NCI-H146 treated with DMSO at 0.1 percent for 48 hours (cell line): ENCODE results near the gene FAM120A.
"Not testable (repeated sequence)": the region's sequence is repeated elsewhere in the genome, so short reads cannot be mapped to it uniquely, and the experiment has no call there.

Experiments
- DNase-seq: peaks from one replicate; lab custom pipeline; 2025; ENCODE audit not compliant: unreplicated experiment; lab: John Stamatoyannopoulos, UW

FAM120A gene

DNA sequence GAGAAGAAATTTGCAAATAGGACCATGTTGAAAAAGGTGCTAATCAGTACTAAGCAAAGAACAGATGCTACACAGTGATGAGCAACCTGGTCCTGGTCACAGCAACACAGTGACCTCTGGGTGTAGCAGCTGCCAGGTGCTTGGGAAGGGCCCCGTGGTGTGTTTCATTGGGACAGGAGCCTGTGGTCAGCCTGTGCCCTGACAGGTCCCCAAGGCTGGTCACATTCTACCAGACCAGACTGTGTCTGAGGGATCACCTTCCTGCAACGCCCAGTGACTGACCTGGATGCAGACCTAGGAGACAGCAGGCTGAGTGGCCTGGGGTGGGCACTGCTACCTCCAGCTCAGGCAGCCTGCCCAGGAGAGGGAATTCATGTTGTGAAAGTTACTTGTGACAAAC, 56.7 kb downstream of the FAM120A start:
- no peak for DNase-seq

DNA sequence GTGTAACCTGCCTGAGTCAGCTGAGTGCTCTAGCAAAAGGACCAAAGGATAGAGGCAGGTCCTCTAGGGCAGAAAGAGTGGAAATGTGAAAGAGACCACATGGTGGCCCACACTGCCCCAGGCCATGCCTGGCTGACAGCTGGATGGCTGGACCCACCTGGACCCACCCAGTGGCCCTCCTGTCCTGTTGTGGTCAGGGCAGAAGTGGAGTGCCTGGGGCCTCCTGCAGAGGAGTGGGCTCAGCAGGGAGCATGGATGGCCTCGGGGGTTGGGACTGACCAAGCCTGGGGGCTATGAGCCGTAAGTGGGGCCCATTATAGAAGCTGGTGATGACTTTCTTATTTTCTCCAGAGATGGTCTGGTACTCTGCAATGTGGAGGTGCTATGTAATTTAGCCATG, 57.6 kb downstream of the FAM120A start:
- DNase-seq, result peak; percentile 47

- no peak for DNase-seq
These were observed 58.6 kb downstream of the FAM120A start for GRCh38 chr9:93510041-93510440.

- DNase-seq, result not testable (repeated sequence)
These were observed 59.7 kb downstream of the FAM120A start for GRCh38 chr9:93511228-93511627.

DNA sequence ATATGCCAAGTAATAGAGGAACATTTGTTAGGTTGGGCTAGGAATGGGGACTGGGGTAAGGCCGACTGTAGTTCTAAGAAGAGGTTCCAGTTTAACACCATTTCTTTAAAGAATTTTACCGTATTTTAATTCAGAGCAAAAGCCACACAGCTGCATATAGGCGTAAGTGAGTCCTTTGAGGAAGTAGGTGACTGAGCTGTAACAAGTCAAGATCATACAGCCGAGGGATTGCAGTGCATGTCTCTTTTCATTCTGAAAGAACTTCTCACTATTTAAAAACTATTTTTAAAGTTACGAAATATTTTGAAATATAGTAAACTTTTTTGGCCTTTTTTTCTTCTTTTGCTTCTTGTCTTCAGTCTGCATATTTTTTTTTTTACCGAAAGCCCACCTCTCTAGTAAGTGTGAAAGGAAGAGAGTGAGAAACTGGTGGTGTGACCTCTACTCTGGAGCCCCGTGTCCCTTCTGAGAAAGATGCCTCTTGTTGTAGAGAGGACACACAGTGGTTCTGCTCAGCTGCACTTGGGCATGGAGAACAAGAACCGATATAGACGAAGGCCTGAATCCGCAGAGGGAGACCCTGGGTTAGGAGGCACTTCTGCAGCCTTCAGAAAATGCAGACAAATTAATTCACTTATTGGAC, 60.8 kb downstream of the FAM120A start:
- not testable (repeated sequence) for DNase-seq

GRCh38 chr9:93513606-93514005, 62.1 kb downstream of the FAM120A start:
- DNase-seq, result no peak

DNA sequence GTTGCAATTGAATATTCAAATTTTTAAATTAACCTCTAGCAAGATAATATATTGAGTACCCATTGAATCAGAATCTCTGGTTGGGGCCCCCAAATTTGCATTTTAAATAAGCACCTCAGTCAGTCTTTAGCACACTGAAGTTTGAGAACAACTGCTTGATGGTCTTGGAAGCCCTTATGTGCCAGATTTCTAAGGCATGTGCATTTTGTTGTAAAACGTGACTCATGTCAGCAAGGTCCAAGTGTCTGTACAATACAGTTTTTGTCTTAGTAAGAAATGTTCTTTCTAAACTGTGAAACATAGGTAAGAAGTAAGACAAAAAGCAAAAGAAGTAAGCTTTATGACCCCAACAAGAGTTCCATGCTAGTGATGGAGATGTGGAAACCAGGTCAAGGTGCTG, 65.8 kb downstream of the FAM120A start:
- no peak for DNase-seq

DNA sequence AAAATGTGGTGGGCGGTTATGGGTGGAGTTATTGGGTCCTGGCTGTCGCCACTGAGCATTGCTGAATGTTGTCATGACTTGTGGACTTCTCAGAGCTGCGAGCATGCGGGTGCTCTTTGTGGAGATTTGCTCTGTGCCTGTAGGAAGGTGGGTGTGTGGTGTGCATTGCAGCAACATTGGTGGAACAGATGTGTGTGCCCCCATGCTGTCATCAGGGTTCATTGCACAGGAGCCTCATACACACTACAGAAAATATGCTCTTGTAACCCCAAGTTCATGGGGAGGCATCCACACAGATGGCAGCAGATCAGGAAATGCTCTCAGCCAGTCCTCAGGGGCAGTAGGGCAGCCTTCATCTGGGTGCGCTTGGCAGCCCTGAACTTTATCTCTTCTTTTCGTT, 69.0 kb downstream of the FAM120A start:
- no peak for DNase-seq

GRCh38 chr9:93522736-93523135, 71.3 kb downstream of the FAM120A start:
- no peak for DNase-seq

GRCh38 chr9:93523518-93524144, 72.1 kb downstream of the FAM120A start:
- DNase-seq, result no peak

- DNase-seq, result no peak
These were observed 74.0 kb downstream of the FAM120A start for GRCh38 chr9:93525476-93525875.

DNA sequence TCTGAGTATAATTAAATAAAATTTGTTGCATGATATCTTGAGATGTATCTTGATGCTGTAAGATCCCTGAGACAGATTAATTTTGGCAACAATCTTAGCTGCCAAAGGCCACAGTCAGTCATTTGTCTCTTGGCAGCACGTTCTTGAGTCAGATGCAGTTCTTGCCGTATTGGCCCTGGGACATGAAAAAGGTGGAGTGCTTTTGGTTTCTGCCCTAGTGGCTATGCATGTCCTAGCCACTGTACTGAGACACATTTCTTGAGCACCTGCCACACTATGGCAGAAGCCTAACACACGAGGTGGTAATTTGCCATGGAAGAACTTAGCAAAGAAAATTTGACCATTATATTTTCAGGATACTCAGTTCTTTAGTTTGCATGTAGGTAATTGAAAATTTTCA, 79.9 kb downstream of the FAM120A start:
- no peak for DNase-seq

DNA sequence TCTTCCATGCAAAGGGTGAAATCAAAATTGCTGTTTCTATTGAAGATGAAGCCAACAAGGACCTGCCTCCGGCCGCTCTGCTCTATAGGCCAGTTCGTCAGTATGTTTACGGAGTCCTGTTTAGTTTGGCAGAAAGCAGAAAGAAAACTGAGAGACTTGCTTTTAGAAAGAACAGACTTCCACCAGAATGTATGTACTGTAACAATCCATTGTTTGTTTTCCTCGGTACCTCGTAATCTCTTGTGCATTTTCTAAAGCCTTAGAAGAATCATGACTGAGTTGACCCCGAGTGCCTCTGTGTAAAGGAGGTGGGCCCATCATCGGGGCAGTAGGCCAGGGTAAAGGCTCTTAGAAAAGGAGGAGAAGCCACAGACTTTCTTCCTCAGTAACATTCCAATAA, 80.7 kb downstream of the FAM120A start:
- no peak for DNase-seq

DNA sequence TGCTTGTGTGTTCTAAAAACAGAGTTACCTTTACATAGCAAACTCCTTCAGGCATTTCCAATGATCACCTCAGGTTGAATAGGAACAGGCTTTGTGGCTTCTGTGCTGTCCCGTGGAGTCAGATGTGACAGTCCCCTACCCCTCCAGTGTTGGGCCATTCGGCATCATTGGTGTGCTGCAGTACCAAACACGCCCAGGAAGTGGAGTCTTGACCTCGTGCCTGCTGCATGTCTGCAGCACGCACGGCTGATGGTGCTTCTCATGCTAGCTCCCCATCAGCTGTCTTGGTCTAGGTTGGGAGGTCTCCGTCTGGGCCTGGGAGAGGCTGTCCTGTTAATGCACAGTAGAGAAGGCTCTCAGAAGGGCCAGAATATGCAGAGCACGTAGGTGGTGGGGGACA, 82.4 kb downstream of the FAM120A start:
- no peak for DNase-seq

DNA sequence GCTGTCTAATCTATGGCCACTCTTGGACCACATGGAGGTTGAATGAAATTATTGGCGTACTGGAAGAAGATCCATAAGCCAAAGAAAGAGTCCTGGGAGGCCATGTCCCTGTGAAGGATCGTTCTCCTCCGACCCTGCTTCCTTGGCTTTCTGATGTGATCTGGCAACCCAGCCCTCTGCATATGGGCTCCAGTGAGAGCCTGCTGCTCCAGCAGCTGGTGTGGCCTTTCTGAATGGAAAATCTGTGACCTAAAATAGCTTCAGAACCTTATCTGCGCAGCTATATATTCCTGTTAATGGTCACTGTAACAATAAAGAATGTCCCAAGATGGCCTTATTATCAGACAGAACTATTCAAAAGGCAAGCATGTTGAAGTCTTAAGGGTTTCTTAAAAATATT, 84.7 kb downstream of the FAM120A start:
- no peak for DNase-seq

- no peak for DNase-seq
These were observed 85.4 kb downstream of the FAM120A start for GRCh38 chr9:93536874-93537273.

DNA sequence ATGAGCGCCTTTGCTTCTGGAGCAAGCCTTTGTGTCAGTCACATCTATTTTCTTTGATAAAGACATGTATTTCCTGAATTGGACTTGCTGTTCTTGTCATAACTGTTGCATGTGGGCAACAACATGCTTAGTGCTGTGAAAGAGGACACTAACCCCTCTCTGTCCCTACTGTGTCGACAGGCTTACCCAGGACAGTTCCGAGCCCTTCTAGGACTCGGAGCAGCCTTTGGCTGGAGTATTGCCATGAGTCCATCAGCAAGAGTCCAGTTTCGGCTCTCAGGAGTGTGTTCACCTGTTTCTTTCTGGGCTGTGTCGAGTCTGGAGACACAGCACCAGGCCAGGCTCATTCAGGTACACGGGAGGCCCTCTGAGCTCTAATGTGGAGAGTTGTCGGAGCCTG, 88.8 kb downstream of the FAM120A start:
- no peak for DNase-seq

GRCh38 chr9:93541005-93541404, 89.5 kb downstream of the FAM120A start:
- DNase-seq, result no peak

GRCh38 chr9:93541581-93542349, 90.3 kb downstream of the FAM120A start:
- no peak for DNase-seq

DNA sequence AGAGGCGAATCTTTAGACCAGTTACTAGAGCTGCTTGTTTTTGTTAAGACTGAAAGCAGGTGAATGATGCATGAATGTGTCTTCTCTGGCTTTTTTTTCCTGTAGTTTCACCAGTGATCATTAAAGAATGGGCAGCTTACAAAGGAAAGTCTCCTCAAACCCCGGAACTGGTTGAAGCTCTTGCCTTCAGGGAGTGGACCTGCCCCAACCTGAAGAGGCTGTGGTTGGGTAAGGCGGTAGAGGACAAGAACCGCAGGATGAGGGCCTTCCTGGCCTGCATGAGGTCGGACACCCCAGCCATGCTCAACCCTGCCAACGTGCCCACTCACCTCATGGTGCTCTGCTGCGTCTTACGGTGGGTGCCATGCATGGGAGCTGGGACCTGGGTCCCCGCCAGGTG, 91.6 kb downstream of the FAM120A start:
- DNase-seq, result no peak

DNA sequence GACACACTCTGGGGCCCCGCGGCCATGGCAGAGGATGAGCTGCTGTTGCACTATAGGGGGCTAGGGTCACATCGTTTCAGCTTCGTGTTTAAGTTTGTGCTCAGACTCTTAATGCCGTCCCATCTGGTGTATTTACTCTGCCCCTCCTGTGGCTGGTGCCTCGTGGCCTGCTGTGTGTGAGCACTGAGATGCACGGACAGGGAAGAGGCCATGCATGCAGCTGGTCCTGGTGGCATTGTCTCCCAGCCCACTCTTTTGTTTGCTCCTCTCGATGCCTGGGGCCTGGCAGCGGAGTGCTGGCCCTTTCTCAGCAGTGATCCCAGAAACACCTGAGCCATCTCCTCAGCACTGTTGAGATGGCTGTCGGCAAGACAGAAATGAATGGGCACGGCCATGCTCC, 94.9 kb downstream of the FAM120A start:
- peak; percentile 79 for DNase-seq

DNA sequence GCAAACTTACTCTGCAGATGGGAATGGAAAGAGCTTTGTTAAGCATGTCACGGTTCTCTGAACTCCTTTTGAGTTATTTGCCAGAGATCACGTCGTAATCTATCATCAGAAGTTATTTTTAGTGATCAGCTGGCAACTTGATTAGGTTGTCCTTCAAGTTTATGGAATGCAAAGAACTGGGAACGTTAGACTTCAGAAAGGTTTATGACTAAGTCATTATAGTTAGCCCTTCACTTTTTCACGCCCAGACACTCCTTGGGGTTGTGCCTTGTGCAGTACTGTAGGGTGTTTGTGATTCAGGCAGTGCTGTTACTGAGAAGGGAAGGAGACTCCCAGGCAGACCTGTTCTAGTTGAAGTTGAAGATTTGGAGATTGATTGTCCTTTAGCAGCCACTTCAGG, 98.1 kb downstream of the FAM120A start:
- no peak for DNase-seq
